Peyer's patch (tissue), 4 donors: Measurements from ENCODE around the gene MYOCD. TPM values are rescaled to one million over a fixed set of nuclear protein-coding genes. Genes with fewer than 3 reads are reported as not detected.

Experiments used
- DNase-seq, 3 donors: peaks; one replicate each; pipeline ENCODE4 v3.0.0-alpha.2; 2017 to 2019
- H3K27ac ChIP-seq, 4 donors: fragments of 200-600 bp; sonication (generic); one replicate each; pipeline ENCODE4 v1.5.1; 2016 to 2019
- H3K27me3 ChIP-seq, 2 donors: fragments of 200-600 bp; sonication (generic); one replicate each; pipeline ENCODE4 v1.5.1; 2019
- H3K36me3 ChIP-seq, 3 donors: fragments of 200-600 bp; sonication (generic); one replicate each; pipeline ENCODE4 v1.5.1; 2016 to 2019
- H3K4me1 ChIP-seq, 4 donors: fragments of 200-600 bp; sonication (generic); one replicate each; pipeline ENCODE4 v1.5.1; 2016 to 2019
- H3K4me3 ChIP-seq, 4 donors: fragments of 200-600 bp; sonication (generic); 1 replicate in 3 of 4; 2 replicates in 1 of 4; pipeline ENCODE4 v1.5.1; 2016 to 2019; ENCODE audit warnings: mild to moderate bottlenecking in 1 of 4
- H3K9me3 ChIP-seq, 4 donors: fragments of 200-600 bp; sonication (generic); one replicate each; pipeline ENCODE4 v1.5.1; 2016 to 2019; ENCODE audit warnings: mild to moderate bottlenecking in 1 of 4
- POLR2A ChIP-seq, 2 donors: fragments of 450-650 bp; IDR thresholded peaks; one replicate each; pipeline ENCODE4 v1.5.1; 2017; ENCODE audit warnings: antibody characterized with exemption in 2 of 2, mild to moderate bottlenecking in 2 of 2, moderate library complexity in 2 of 2
- total RNA-seq, 4 donors: library from RNA; depleted of rRNA; stranded (reverse); fragments of >200 nt; gene quantifications; one replicate each; pipeline ENCODE4 v1.1.0, GENCODE V29; 2016
- TF ChIP-seq, protein P1 (sequence below), 6 experiments: fragments of 450-650 bp in 4 of 6; fragments of 200-600 bp in 2 of 6; sonication (generic) in 1 of 6; IDR thresholded peaks; one replicate each; pipeline ENCODE4 v1.5.1; 2017 to 2019; ENCODE audit warnings: antibody characterized with exemption in 6 of 6, mild to moderate bottlenecking in 3 of 6, moderate library complexity in 1 of 6

Gene MYOCD
- total RNA-seq, 4 donors from 2014 or later, result 1.2 to 5.2 (median 3.4) TPM

DNA sequence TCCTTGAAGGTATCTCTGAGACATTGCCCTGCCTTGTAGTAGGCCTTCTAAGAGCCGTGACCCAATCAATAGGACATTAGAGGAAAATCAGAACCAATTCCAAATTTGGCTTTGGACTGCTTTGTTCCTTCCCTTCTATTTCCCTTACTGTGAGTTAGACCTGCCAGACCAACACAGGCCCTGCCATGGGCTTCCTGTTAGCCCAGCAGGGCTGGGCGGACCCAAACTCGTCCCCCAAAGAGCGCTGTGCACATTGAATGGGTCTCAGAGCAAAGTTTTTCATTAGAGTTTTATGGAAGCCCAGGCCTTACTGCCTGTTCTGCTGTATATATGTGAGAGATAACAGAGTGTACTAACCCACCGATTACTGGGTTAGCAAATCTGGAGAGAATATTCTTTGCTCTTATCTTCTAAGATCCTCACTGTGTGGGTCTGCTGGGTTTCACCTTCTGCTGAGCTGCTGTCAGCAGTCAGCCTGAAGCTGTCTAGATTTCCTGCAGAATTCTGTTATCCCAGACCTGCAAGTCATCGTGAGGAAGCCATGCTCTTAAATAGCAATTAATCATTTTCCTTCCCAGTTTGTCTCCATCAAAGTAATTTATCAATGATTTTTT, 129.3 kb downstream of the MYOCD start:
- Histone ChIP-seq H3K4me1 (peaks cover 0 to 6% (median 0%) of the 10 kb centered on the region in 4 donors), H3K36me3 (no peaks in the 10 kb centered on the region), H3K27ac (no peak overlapping the region), H3K27me3 (no peaks in the 10 kb centered on the region), H3K9me3 (no peaks in the 10 kb centered on the region), H3K4me3 (no peak overlapping the region)
- TF ChIP-seq, protein P1, sequence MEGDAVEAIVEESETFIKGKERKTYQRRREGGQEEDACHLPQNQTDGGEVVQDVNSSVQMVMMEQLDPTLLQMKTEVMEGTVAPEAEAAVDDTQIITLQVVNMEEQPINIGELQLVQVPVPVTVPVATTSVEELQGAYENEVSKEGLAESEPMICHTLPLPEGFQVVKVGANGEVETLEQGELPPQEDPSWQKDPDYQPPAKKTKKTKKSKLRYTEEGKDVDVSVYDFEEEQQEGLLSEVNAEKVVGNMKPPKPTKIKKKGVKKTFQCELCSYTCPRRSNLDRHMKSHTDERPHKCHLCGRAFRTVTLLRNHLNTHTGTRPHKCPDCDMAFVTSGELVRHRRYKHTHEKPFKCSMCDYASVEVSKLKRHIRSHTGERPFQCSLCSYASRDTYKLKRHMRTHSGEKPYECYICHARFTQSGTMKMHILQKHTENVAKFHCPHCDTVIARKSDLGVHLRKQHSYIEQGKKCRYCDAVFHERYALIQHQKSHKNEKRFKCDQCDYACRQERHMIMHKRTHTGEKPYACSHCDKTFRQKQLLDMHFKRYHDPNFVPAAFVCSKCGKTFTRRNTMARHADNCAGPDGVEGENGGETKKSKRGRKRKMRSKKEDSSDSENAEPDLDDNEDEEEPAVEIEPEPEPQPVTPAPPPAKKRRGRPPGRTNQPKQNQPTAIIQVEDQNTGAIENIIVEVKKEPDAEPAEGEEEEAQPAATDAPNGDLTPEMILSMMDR (IDR thresholded peaks at IDR 0.05), result no peak
- no peak for TF ChIP-seq POLR2A (IDR thresholded peaks at IDR 0.05)
- DNase-seq, result no peak

DNA sequence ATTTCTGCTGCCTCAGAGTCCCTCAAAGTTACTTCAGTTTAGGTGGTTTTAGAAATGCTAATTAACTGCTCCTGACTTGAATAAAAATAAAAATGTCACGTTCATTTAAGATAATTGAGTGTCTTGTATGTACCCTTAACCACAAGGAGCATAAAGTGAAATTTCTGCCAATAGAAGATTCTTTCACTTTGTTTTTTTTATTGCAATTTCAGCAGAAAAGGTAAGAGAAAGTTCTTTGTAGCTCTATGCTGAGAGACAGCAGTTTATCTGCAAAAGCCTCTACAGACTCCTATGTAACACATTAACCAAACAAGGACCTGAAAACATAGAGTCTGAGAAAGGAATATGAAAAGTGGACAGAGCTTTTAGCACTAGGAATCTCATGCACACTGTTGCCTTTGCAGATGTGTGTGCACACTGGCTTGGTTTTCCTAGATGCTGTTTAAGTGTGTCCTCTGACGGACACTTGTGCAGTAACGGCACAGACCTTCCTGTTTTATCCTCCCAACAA, 135.2 kb downstream of the MYOCD start:
- H3K4me1 ChIP-seq, result peaks cover 0 to 5% (median 0%) of the 10 kb centered on the region in 4 donors
- H3K9me3 ChIP-seq, result no peaks in the 10 kb centered on the region

DNA sequence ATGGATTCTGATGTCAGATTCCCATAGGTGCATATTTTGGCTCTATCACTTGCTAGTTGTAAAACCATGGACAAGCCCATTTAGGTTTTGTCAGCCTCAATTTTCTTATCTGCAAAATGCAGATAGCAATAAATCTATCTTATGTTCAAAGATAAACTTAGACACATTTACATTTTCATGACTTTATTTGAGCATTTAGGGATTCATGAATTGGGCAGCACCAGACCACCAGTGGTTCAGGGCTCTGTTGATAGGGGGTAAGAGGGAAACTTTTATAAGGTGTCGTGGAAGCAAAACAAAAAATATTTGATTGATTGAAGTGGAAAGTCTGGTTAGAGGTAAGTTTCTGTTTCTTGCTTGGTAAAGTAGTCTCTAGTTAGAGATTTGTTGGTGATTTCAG, 140.9 kb downstream of the MYOCD start:
- no peak for DNase-seq
- H3K27ac ChIP-seq, result no peak overlapping the region
- no peak overlapping the region for H3K4me3 ChIP-seq
- H3K9me3 ChIP-seq, result peaks cover 0 to 3% (median 0%) of the 10 kb centered on the region in 4 donors
- no peaks in the 10 kb centered on the region for H3K27me3 ChIP-seq
- TF ChIP-seq, protein P1 (IDR thresholded peaks at IDR 0.05), result no peak
- no peak for TF ChIP-seq POLR2A (IDR thresholded peaks at IDR 0.05)
- H3K4me1 ChIP-seq, result no peaks in the 10 kb centered on the region
- no peaks in the 10 kb centered on the region for H3K36me3 ChIP-seq

More for the DNA sequence above, 135.2 kb downstream of the MYOCD start:
- Histone ChIP-seq H3K36me3 (no peaks in the 10 kb centered on the region), H3K4me3 (no peak overlapping the region), H3K27ac (no peak overlapping the region), H3K27me3 (no peaks in the 10 kb centered on the region)
- no peak for DNase-seq
- TF ChIP-seq, protein P1 (IDR thresholded peaks at IDR 0.05), result no peak
- TF ChIP-seq POLR2A (IDR thresholded peaks at IDR 0.05), result no peak

DNA sequence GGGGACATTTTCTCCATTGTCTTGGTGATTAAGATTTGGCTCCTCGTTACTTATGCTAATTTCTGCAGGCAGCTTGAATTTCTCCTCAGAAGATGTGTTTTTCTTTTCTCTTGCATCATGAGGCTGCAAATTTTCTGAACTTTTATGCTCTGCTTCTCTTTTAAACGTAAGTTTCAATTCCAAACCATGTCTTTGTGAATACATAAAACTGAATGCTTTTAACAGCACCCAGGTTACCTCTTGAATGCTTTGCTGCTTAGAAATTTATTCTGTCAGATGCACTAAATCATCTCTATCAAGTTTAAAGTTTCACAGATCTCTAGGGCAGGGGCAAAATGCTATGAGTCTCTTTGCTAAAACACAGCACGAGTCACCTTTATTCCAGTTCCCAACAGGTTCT, 143.0 kb downstream of the MYOCD start:
- no peaks in the 10 kb centered on the region for H3K27me3 ChIP-seq
- TF ChIP-seq POLR2A (IDR thresholded peaks at IDR 0.05), result no peak
- TF ChIP-seq, protein P1 (IDR thresholded peaks at IDR 0.05), result no peak
- no peak overlapping the region for H3K4me3 ChIP-seq
- H3K27ac ChIP-seq, result no peak overlapping the region
- H3K36me3 ChIP-seq, result no peaks in the 10 kb centered on the region
- no peak for DNase-seq
- H3K9me3 ChIP-seq, result peaks cover 0 to 3% (median 0%) of the 10 kb centered on the region in 4 donors
- no peaks in the 10 kb centered on the region for H3K4me1 ChIP-seq

DNA sequence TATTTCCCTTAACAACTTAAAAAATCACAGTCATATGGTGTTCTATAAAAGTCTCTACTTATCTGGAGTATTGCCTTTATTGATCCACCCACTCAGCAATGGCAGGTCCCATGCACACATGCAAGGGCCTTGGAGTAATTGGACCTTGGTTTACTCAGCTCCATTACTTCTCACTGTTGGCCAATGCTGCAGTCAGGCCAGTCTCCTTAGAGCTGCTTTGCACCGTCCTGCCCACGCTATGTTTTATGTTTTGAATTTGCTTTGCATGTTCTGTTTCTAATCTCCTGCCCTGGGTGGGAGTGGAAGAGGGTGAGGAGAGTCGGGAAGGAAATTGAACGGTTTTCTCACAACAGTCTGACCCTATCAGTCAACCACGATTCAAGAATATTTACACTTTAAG, 147.2 kb downstream of the MYOCD start:
- Histone ChIP-seq H3K27me3 (no peaks in the 10 kb centered on the region), H3K4me1 (no peaks in the 10 kb centered on the region), H3K36me3 (no peaks in the 10 kb centered on the region), H3K27ac (no peak overlapping the region), H3K4me3 (no peak overlapping the region), H3K9me3 (peaks cover 0 to 3% (median 0%) of the 10 kb centered on the region in 4 donors)
- DNase-seq, result no peak
- no peak for TF ChIP-seq POLR2A (IDR thresholded peaks at IDR 0.05)
- TF ChIP-seq, protein P1 (IDR thresholded peaks at IDR 0.05), result no peak
